Peyer's patch (tissue), 4 donors: ENCODE results near the gene GSTCD. TPM values are rescaled to one million over a fixed set of nuclear protein-coding genes. Genes with fewer than 3 reads are reported as not detected.

Experiments
- DNase-seq, 3 donors: peaks; one replicate each; pipeline ENCODE4 v3.0.0-alpha.2; 2017 to 2019
- H3K27ac ChIP-seq, 4 donors: fragments of 200-600 bp; sonication (generic); one replicate each; pipeline ENCODE4 v1.5.1; 2016 to 2019
- H3K27me3 ChIP-seq, 2 donors: fragments of 200-600 bp; sonication (generic); one replicate each; pipeline ENCODE4 v1.5.1; 2019
- H3K36me3 ChIP-seq, 3 donors: fragments of 200-600 bp; sonication (generic); one replicate each; pipeline ENCODE4 v1.5.1; 2016 to 2019
- H3K4me1 ChIP-seq, 4 donors: fragments of 200-600 bp; sonication (generic); one replicate each; pipeline ENCODE4 v1.5.1; 2016 to 2019
- H3K4me3 ChIP-seq, 4 donors: fragments of 200-600 bp; sonication (generic); 1 replicate in 3 of 4; 2 replicates in 1 of 4; pipeline ENCODE4 v1.5.1; 2016 to 2019; ENCODE audit warnings: mild to moderate bottlenecking in 1 of 4
- H3K9me3 ChIP-seq, 4 donors: fragments of 200-600 bp; sonication (generic); one replicate each; pipeline ENCODE4 v1.5.1; 2016 to 2019; ENCODE audit warnings: mild to moderate bottlenecking in 1 of 4
- POLR2A ChIP-seq, 2 donors: fragments of 450-650 bp; IDR thresholded peaks; one replicate each; pipeline ENCODE4 v1.5.1; 2017; ENCODE audit warnings: antibody characterized with exemption in 2 of 2, mild to moderate bottlenecking in 2 of 2, moderate library complexity in 2 of 2
- total RNA-seq, 4 donors: library from RNA; depleted of rRNA; stranded (reverse); fragments of >200 nt; gene quantifications; one replicate each; pipeline ENCODE4 v1.1.0, GENCODE V29; 2016
- TF ChIP-seq, protein P1 (sequence below), 6 experiments: fragments of 450-650 bp in 4 of 6; fragments of 200-600 bp in 2 of 6; sonication (generic) in 1 of 6; IDR thresholded peaks; one replicate each; pipeline ENCODE4 v1.5.1; 2017 to 2019; ENCODE audit warnings: antibody characterized with exemption in 6 of 6, mild to moderate bottlenecking in 3 of 6, moderate library complexity in 1 of 6

Gene GSTCD
- total RNA-seq, 4 donors from 2014 or later, result 6.4 to 23.1 (median 10.3) TPM

- no peak overlapping the region for H3K27ac ChIP-seq
- DNase-seq, result no peak
- no peak for TF ChIP-seq POLR2A (IDR thresholded peaks at IDR 0.05)
- TF ChIP-seq, protein P1, sequence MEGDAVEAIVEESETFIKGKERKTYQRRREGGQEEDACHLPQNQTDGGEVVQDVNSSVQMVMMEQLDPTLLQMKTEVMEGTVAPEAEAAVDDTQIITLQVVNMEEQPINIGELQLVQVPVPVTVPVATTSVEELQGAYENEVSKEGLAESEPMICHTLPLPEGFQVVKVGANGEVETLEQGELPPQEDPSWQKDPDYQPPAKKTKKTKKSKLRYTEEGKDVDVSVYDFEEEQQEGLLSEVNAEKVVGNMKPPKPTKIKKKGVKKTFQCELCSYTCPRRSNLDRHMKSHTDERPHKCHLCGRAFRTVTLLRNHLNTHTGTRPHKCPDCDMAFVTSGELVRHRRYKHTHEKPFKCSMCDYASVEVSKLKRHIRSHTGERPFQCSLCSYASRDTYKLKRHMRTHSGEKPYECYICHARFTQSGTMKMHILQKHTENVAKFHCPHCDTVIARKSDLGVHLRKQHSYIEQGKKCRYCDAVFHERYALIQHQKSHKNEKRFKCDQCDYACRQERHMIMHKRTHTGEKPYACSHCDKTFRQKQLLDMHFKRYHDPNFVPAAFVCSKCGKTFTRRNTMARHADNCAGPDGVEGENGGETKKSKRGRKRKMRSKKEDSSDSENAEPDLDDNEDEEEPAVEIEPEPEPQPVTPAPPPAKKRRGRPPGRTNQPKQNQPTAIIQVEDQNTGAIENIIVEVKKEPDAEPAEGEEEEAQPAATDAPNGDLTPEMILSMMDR (IDR thresholded peaks at IDR 0.05), result no peak
- no peaks in the 10 kb centered on the region for H3K4me1 ChIP-seq
- H3K4me3 ChIP-seq, result no peak overlapping the region
- no peaks in the 10 kb centered on the region for H3K9me3 ChIP-seq
- H3K27me3 ChIP-seq, result no peaks in the 10 kb centered on the region
- H3K36me3 ChIP-seq, result no peaks in the 10 kb centered on the region
Observed at GRCh38 chr4:105822061-105822460, 113.5 kb downstream of the GSTCD start.

- H3K36me3 ChIP-seq, result no peaks in the 10 kb centered on the region
- TF ChIP-seq POLR2A (IDR thresholded peaks at IDR 0.05), result no peak
- TF ChIP-seq, protein P1 (IDR thresholded peaks at IDR 0.05), result no peak
- no peak overlapping the region for H3K4me3 ChIP-seq
- H3K4me1 ChIP-seq, result no peaks in the 10 kb centered on the region
- H3K27ac ChIP-seq, result no peak overlapping the region
- H3K9me3 ChIP-seq, result no peaks in the 10 kb centered on the region
- no peaks in the 10 kb centered on the region for H3K27me3 ChIP-seq
- no peak for DNase-seq
Observed at GRCh38 chr4:105828074-105828473, 119.5 kb downstream of the GSTCD start.

GRCh38 chr4:105831189-105831588, 122.6 kb downstream of the GSTCD start:
- no peaks in the 10 kb centered on the region for H3K27me3 ChIP-seq
- no peaks in the 10 kb centered on the region for H3K9me3 ChIP-seq
- H3K36me3 ChIP-seq, result no peaks in the 10 kb centered on the region
- no peak for TF ChIP-seq POLR2A (IDR thresholded peaks at IDR 0.05)
- TF ChIP-seq, protein P1 (IDR thresholded peaks at IDR 0.05), result no peak
- DNase-seq, result no peak
- no peak overlapping the region for H3K27ac ChIP-seq
- H3K4me3 ChIP-seq, result no peak overlapping the region
- H3K4me1 ChIP-seq, result no peaks in the 10 kb centered on the region

DNA sequence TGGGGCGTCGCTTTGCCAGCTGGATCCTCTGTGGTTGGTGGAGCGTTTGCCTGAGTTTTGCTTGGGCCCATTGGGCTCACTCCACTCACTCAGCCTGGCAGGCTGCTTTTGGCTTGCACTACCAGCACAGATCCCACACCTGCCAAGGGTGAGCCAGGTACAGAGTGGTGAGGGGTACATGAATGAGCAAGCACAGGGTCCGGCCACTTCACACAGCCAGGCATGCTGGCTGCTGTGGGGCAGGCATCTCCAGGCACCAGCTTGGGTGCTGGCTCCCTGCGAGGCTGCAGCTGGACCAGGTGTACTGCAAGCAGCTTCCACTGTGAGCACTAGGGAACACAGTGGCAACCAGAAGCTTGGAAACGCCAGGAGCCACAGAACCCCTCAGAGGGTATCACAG, 126.6 kb downstream of the GSTCD start:
- no peaks in the 10 kb centered on the region for H3K36me3 ChIP-seq
- H3K27ac ChIP-seq, result no peak overlapping the region
- no peaks in the 10 kb centered on the region for H3K4me1 ChIP-seq
- no peaks in the 10 kb centered on the region for H3K27me3 ChIP-seq
- TF ChIP-seq, protein P1 (IDR thresholded peaks at IDR 0.05), result no peak
- no peak for TF ChIP-seq POLR2A (IDR thresholded peaks at IDR 0.05)
- H3K4me3 ChIP-seq, result no peak overlapping the region
- DNase-seq, result no peak
- H3K9me3 ChIP-seq, result no peaks in the 10 kb centered on the region

- Histone ChIP-seq H3K4me3 (no peak overlapping the region), H3K9me3 (no peaks in the 10 kb centered on the region), H3K36me3 (no peaks in the 10 kb centered on the region), H3K27ac (no peak overlapping the region), H3K27me3 (no peaks in the 10 kb centered on the region), H3K4me1 (no peaks in the 10 kb centered on the region)
- TF ChIP-seq, protein P1 (IDR thresholded peaks at IDR 0.05), result no peak
- TF ChIP-seq POLR2A (IDR thresholded peaks at IDR 0.05), result no peak
- DNase-seq, result no peak
Observed at GRCh38 chr4:105836537-105836936, 128.0 kb downstream of the GSTCD start.

- no peak for DNase-seq
- no peaks in the 10 kb centered on the region for H3K4me1 ChIP-seq
- H3K27me3 ChIP-seq, result no peaks in the 10 kb centered on the region
- no peaks in the 10 kb centered on the region for H3K9me3 ChIP-seq
- TF ChIP-seq, protein P1 (IDR thresholded peaks at IDR 0.05), result no peak
- TF ChIP-seq POLR2A (IDR thresholded peaks at IDR 0.05), result no peak
- no peak overlapping the region for H3K4me3 ChIP-seq
- H3K27ac ChIP-seq, result no peak overlapping the region
- no peaks in the 10 kb centered on the region for H3K36me3 ChIP-seq
Observed at GRCh38 chr4:105837037-105837436, 128.5 kb downstream of the GSTCD start.
